Measurements from ENCODE around the gene PDE2A. TPM values are rescaled to one million over a fixed set of nuclear protein-coding genes. Genes with fewer than 3 reads are reported as not detected.
A peak's percentile ranks its signal among the peaks of the same experiment; 100 is the strongest.

PDE2A gene
- total RNA-seq, 2 donors from 2014 or later, result 0.77 to 1.7 TPM

- ATAC-seq (replicated peaks in 1 of 2), result no peak
- Mint-ChIP-seq H3K27ac (no peak overlapping the region), H3K4me1 (ENCODE audit: low read depth) (no peaks in the 10 kb centered on the region), H3K27me3 (ENCODE audit: low read depth) (peaks cover 7% of the 10 kb centered on the region), H3K4me3 (no peak overlapping the region), H3K36me3 (ENCODE audit: insufficient read depth in 2 of 2) (no peaks in the 10 kb centered on the region), H3K9me3 (no peaks in the 10 kb centered on the region)
- no peak for DNase-seq
These were observed 43.9 kb downstream of the PDE2A start for GRCh38 chr11:72630104-72630852.

GRCh38 chr11:72629266-72629665, 45.0 kb downstream of the PDE2A start:
- H3K27me3 Mint-ChIP-seq (ENCODE audit: low read depth), result peaks cover 11% of the 10 kb centered on the region
- no peak overlapping the region for H3K27ac Mint-ChIP-seq
- DNase-seq (no peak), ATAC-seq (replicated peaks in 1 of 2) (no peak)
- no peaks in the 10 kb centered on the region for H3K4me1 Mint-ChIP-seq (ENCODE audit: low read depth)
- H3K9me3 Mint-ChIP-seq, result no peaks in the 10 kb centered on the region
- H3K36me3 Mint-ChIP-seq (ENCODE audit: insufficient read depth in 2 of 2), result no peaks in the 10 kb centered on the region
- H3K4me3 Mint-ChIP-seq, result no peak overlapping the region

GRCh38 chr11:72627594-72628281, 46.5 kb downstream of the PDE2A start:
- ATAC-seq (replicated peaks in 1 of 2), result no peak

GRCh38 chr11:72626414-72626936, 47.7 kb downstream of the PDE2A start:
- DNase-seq (no peak), ATAC-seq (replicated peaks in 1 of 2) (no peak)
- no peak overlapping the region for H3K4me3 Mint-ChIP-seq
- H3K4me1 Mint-ChIP-seq (ENCODE audit: low read depth), result peaks cover under 1% of the 10 kb centered on the region
- peaks cover 12% of the 10 kb centered on the region for H3K27me3 Mint-ChIP-seq (ENCODE audit: low read depth)
- H3K27ac Mint-ChIP-seq, result no peak overlapping the region
- H3K9me3 Mint-ChIP-seq, result no peaks in the 10 kb centered on the region
- H3K36me3 Mint-ChIP-seq (ENCODE audit: insufficient read depth in 2 of 2), result no peaks in the 10 kb centered on the region

More at GRCh38 chr11:72627594-72628281, 46.5 kb downstream of the PDE2A start:
- Mint-ChIP-seq H3K9me3 (no peaks in the 10 kb centered on the region), H3K4me1 (ENCODE audit: low read depth) (no peaks in the 10 kb centered on the region), H3K36me3 (ENCODE audit: insufficient read depth in 2 of 2) (no peaks in the 10 kb centered on the region), H3K4me3 (no peak overlapping the region), H3K27ac (no peak overlapping the region), H3K27me3 (ENCODE audit: low read depth) (peaks cover 12% of the 10 kb centered on the region)
- no peak for DNase-seq

- Mint-ChIP-seq H3K4me1 (ENCODE audit: low read depth) (peaks cover 7% of the 10 kb centered on the region), H3K27ac (no peak overlapping the region), H3K27me3 (ENCODE audit: low read depth) (peaks cover 12% of the 10 kb centered on the region), H3K36me3 (ENCODE audit: insufficient read depth in 2 of 2) (no peaks in the 10 kb centered on the region), H3K4me3 (no peak overlapping the region), H3K9me3 (no peaks in the 10 kb centered on the region)
- no peak for ATAC-seq (replicated peaks in 1 of 2)
- no peak for DNase-seq
These were observed 48.4 kb downstream of the PDE2A start for GRCh38 chr11:72625691-72626413.

GRCh38 chr11:72624496-72625201, 49.6 kb downstream of the PDE2A start:
- DNase-seq (no peak), ATAC-seq (replicated peaks in 1 of 2) (peak; percentile 33 to 39)
- no peaks in the 10 kb centered on the region for H3K36me3 Mint-ChIP-seq (ENCODE audit: insufficient read depth in 2 of 2)
- peaks cover 11% of the 10 kb centered on the region for H3K4me1 Mint-ChIP-seq (ENCODE audit: low read depth)
- no peaks in the 10 kb centered on the region for H3K9me3 Mint-ChIP-seq
- H3K4me3 Mint-ChIP-seq, result no peak overlapping the region
- H3K27me3 Mint-ChIP-seq (ENCODE audit: low read depth), result peaks cover 12% of the 10 kb centered on the region
- no peak overlapping the region for H3K27ac Mint-ChIP-seq

- ATAC-seq (replicated peaks in 1 of 2), result no peak
- no peak for DNase-seq
- H3K4me3 Mint-ChIP-seq, result no peak overlapping the region
- no peaks in the 10 kb centered on the region for H3K9me3 Mint-ChIP-seq
- H3K27me3 Mint-ChIP-seq (ENCODE audit: low read depth), result peaks cover 12% of the 10 kb centered on the region
- peaks cover 11% of the 10 kb centered on the region for H3K4me1 Mint-ChIP-seq (ENCODE audit: low read depth)
- no peaks in the 10 kb centered on the region for H3K36me3 Mint-ChIP-seq (ENCODE audit: insufficient read depth in 2 of 2)
- no peak overlapping the region for H3K27ac Mint-ChIP-seq
These were observed 51.2 kb downstream of the PDE2A start for GRCh38 chr11:72623052-72623451.

GRCh38 chr11:72621008-72621610, 53.1 kb downstream of the PDE2A start:
- no peak overlapping the region for H3K4me3 Mint-ChIP-seq
- H3K36me3 Mint-ChIP-seq (ENCODE audit: insufficient read depth in 2 of 2), result no peaks in the 10 kb centered on the region
- H3K4me1 Mint-ChIP-seq (ENCODE audit: low read depth), result peaks cover 11% of the 10 kb centered on the region
- ATAC-seq (replicated peaks in 1 of 2) (peak; percentile 52 to 72), DNase-seq (no peak)
- H3K27me3 Mint-ChIP-seq (ENCODE audit: low read depth), result peaks cover 12% of the 10 kb centered on the region
- H3K9me3 Mint-ChIP-seq, result no peaks in the 10 kb centered on the region
- H3K27ac Mint-ChIP-seq, result no peak overlapping the region

- ATAC-seq (replicated peaks in 1 of 2) (no peak), DNase-seq (no peak)
- no peaks in the 10 kb centered on the region for H3K9me3 Mint-ChIP-seq
- H3K36me3 Mint-ChIP-seq (ENCODE audit: insufficient read depth in 2 of 2), result no peaks in the 10 kb centered on the region
- peaks cover 11% of the 10 kb centered on the region for H3K4me1 Mint-ChIP-seq (ENCODE audit: low read depth)
- no peak overlapping the region for H3K27ac Mint-ChIP-seq
- no peak overlapping the region for H3K4me3 Mint-ChIP-seq
- H3K27me3 Mint-ChIP-seq (ENCODE audit: low read depth), result peaks cover 13% of the 10 kb centered on the region
These were observed 55.4 kb downstream of the PDE2A start for GRCh38 chr11:72618803-72619202.

GRCh38 chr11:72617080-72617762, 57.0 kb downstream of the PDE2A start:
- Mint-ChIP-seq H3K4me3 (no peak overlapping the region), H3K36me3 (ENCODE audit: insufficient read depth in 2 of 2) (no peaks in the 10 kb centered on the region), H3K27me3 (ENCODE audit: low read depth) (peaks cover 22% of the 10 kb centered on the region), H3K9me3 (no peaks in the 10 kb centered on the region), H3K27ac (no peak overlapping the region), H3K4me1 (ENCODE audit: low read depth) (peaks cover 11% of the 10 kb centered on the region)
- DNase-seq, result no peak
- no peak for ATAC-seq (replicated peaks in 1 of 2)

- no peaks in the 10 kb centered on the region for H3K9me3 Mint-ChIP-seq
- no peak overlapping the region for H3K4me3 Mint-ChIP-seq
- H3K36me3 Mint-ChIP-seq (ENCODE audit: insufficient read depth in 2 of 2), result no peaks in the 10 kb centered on the region
- ATAC-seq (replicated peaks in 1 of 2) (no peak), DNase-seq (no peak)
- peaks cover 11% of the 10 kb centered on the region for H3K4me1 Mint-ChIP-seq (ENCODE audit: low read depth)
- peaks cover 28% of the 10 kb centered on the region for H3K27me3 Mint-ChIP-seq (ENCODE audit: low read depth)
- no peak overlapping the region for H3K27ac Mint-ChIP-seq
These were observed 57.6 kb downstream of the PDE2A start for GRCh38 chr11:72616655-72617054.

- no peaks in the 10 kb centered on the region for H3K36me3 Mint-ChIP-seq (ENCODE audit: insufficient read depth in 2 of 2)
- no peak overlapping the region for H3K27ac Mint-ChIP-seq
- H3K27me3 Mint-ChIP-seq (ENCODE audit: low read depth), result peaks cover 41% of the 10 kb centered on the region
- DNase-seq (no peak), ATAC-seq (replicated peaks in 1 of 2) (no peak)
- no peaks in the 10 kb centered on the region for H3K9me3 Mint-ChIP-seq
- no peaks in the 10 kb centered on the region for H3K4me1 Mint-ChIP-seq (ENCODE audit: low read depth)
- H3K4me3 Mint-ChIP-seq, result no peak overlapping the region
These were observed 58.9 kb downstream of the PDE2A start for GRCh38 chr11:72615329-72615728.
